ENCODE results near the gene SMAP2. TPM values are rescaled to one million over a fixed set of nuclear protein-coding genes. Genes with fewer than 3 reads are reported as not detected.

SMAP2 gene
- total and polyA plus RNA-seq, 8 donors: 7.2 to 26.1 (median 12.3) TPM

DNA sequence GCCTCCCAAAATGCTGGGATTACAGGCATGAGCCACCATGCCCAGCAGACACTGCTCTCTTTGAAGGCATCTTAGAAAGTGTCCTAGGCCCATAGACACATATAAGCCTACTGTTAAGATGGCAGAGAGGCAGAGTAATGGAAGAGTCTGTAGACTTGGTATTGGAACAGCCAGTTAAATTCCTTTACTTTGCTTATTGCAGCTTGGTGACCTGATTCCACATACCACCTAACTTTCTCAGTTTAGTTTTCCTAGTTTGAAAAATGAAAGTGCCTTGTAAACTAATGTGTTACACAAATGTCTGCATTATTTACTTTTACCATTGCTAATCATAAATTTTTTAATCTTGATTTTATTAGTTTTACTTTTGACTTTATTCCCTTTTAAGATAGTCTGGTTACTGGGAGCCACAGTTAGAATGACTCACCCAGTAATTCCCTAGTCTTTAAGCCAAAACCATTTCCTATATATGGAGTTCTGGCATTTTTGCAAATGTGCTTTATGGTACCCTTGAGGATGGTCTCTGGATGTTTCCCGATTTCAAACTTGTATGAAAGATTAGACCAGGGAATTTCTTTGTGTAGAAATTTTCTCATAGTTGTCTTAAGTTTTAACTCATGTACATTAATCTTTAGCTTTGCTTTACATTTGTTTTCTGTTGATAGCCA is 6.4 kb downstream of the SMAP2 start:
- no peak overlapping the region for H3K4me3 ChIP-seq
- no peaks in the 10 kb centered on the region for H3K36me3 ChIP-seq
- DNase-seq (no peak), FAIRE-seq (no peak), ATAC-seq (no peak)
- intact Hi-C loops (cut with DNase I): no loop called here
- TF ChIP-seq, protein P1, sequence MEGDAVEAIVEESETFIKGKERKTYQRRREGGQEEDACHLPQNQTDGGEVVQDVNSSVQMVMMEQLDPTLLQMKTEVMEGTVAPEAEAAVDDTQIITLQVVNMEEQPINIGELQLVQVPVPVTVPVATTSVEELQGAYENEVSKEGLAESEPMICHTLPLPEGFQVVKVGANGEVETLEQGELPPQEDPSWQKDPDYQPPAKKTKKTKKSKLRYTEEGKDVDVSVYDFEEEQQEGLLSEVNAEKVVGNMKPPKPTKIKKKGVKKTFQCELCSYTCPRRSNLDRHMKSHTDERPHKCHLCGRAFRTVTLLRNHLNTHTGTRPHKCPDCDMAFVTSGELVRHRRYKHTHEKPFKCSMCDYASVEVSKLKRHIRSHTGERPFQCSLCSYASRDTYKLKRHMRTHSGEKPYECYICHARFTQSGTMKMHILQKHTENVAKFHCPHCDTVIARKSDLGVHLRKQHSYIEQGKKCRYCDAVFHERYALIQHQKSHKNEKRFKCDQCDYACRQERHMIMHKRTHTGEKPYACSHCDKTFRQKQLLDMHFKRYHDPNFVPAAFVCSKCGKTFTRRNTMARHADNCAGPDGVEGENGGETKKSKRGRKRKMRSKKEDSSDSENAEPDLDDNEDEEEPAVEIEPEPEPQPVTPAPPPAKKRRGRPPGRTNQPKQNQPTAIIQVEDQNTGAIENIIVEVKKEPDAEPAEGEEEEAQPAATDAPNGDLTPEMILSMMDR (IDR thresholded peaks at IDR 0.05): no peak
- H3K4me1 ChIP-seq: peaks cover 40 to 64% (median 45%) of the 10 kb centered on the region in 3 donors
- H3K27ac ChIP-seq: peak overlapping the region in 1 of 4 donors; percentile 28
- no peaks in the 10 kb centered on the region for H3K9me3 ChIP-seq
- WGBS, 2 donors: 48 to 73% methylated on average over 1 of the region's 1 CpG
- no peaks in the 10 kb centered on the region for H3K27me3 ChIP-seq

GRCh38 chr1:40380817-40381216 is 7.3 kb downstream of the SMAP2 start:
- WGBS, 2 donors: 90 to 94% methylated on average over 4 of the region's 4 CpGs
- Histone ChIP-seq H3K36me3 (no peaks in the 10 kb centered on the region), H3K9me3 (no peaks in the 10 kb centered on the region), H3K4me1 (peaks cover 46 to 69% (median 49%) of the 10 kb centered on the region in 3 donors), H3K27me3 (no peaks in the 10 kb centered on the region), H3K27ac (peak overlapping the region in 1 of 4 donors; percentile 10), H3K4me3 (no peak overlapping the region)
- TF ChIP-seq, protein P1 (IDR thresholded peaks at IDR 0.05): no peak
- FAIRE-seq: no peak
- DNase-seq: no peak
- intact Hi-C loops (cut with DNase I): no loop called here
- no peak for ATAC-seq

DNA sequence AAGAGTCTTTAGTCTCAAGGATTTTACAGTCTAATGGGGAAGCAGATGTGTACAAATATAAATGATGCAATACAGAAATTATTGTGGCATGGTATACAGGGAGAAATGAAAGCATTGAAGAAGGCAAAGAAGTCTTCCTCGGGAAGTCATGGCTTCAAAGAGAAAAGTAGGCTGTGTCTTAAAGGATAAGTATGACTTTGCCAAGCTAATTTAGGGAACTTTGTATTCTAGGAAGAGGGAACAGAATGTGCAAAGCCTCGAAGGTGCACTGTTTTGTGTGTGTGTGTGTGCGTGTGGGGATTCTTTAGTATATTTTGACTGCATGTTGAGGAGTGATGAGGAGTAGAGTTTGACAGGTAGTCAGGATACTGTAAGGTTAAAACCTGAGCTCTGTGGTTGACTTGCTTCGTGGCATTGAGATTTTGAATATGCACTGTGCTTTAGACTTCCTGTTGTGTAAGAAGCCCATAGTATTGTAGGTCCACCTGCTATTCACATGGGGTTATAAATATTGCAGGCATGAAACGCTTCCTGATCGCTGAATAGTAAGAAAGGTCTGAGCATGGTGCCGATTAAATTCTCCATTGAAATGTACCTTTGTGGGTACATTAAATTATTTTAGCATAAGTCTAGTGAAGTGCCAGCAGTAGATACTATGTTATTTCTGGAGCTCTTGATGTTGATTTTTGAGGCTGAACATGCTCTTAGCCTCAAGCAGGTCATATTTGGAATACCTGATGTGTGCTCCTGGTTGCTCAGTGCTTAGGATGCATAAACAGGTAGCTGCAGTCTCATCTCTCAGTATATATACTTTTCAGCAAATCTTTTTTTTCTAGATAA is 8.0 kb downstream of the SMAP2 start:
- intact Hi-C loops (cut with DNase I): no loop called here
- Histone ChIP-seq H3K27ac (peak overlapping the region in 2 of 4 donors; percentile 10 to 87), H3K4me1 (peaks cover 53 to 71% (median 56%) of the 10 kb centered on the region in 3 donors), H3K36me3 (no peaks in the 10 kb centered on the region), H3K9me3 (no peaks in the 10 kb centered on the region), H3K4me3 (no peak overlapping the region), H3K27me3 (no peaks in the 10 kb centered on the region)
- DNase-seq (no peak), FAIRE-seq (no peak), ATAC-seq (no peak)
- TF ChIP-seq, protein P1 (IDR thresholded peaks at IDR 0.05): no peak
- 77 to 83% methylated on average over 7 of the region's 7 CpGs for WGBS, 2 donors

DNA sequence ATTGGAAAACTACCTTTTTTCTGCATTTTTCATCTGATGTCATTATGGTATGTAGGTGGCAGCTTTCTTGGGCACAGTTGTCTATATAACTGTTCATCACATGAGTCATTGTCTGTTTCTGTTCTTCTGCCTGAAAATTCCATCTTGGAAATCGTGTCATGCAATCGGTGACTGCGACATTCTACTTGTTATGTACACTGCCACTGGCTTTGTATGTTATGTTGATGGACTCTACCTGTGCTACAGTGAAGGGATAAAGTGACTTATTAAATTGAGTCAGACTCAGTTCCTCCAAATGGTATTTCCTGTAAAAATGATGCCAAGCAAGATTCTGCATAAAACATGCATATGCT is 8.6 kb downstream of the SMAP2 start:
- DNase-seq (no peak), FAIRE-seq (no peak), ATAC-seq (no peak)
- TF ChIP-seq, protein P1 (IDR thresholded peaks at IDR 0.05): no peak
- H3K4me3 ChIP-seq: no peak overlapping the region
- no peaks in the 10 kb centered on the region for H3K27me3 ChIP-seq
- H3K4me1 ChIP-seq: peaks cover 59 to 75% (median 59%) of the 10 kb centered on the region in 3 donors
- H3K9me3 ChIP-seq: no peaks in the 10 kb centered on the region
- WGBS, 2 donors: 94 to 95% methylated on average over 3 of the region's 3 CpGs
- peak overlapping the region in 2 of 4 donors; percentile 86 to 87 for H3K27ac ChIP-seq
- H3K36me3 ChIP-seq: no peaks in the 10 kb centered on the region
- intact Hi-C loops (cut with DNase I): no loop called here
